ENCODE results near the gene NFIB. TPM values are rescaled to one million over a fixed set of nuclear protein-coding genes. Genes with fewer than 3 reads are reported as not detected.

Gene NFIB
- total RNA-seq, 1 experiment from 2014 or later = 12.5 TPM

GRCh38 chr9:14147738-14148137 is 166.2 kb downstream of the NFIB start:
- TF ChIP-seq ZNF671 (CRISPR knock-in tag; IDR thresholded peaks at IDR 0.05) (no peak), ELF4 (CRISPR knock-in tag; IDR thresholded peaks at IDR 0.05; ENCODE audit: low read depth) (no peak), E2F1 (CRISPR knock-in tag; IDR thresholded peaks at IDR 0.05) (no peak), ZBTB21 (CRISPR knock-in tag; IDR thresholded peaks at IDR 0.05; ENCODE audit: borderline replicate concordance) (no peak), SOX15 (CRISPR knock-in tag; IDR thresholded peaks at IDR 0.05) (no peak), CREM (CRISPR knock-in tag; IDR thresholded peaks at IDR 0.05) (no peak), KAT7 (CRISPR knock-in tag; IDR thresholded peaks at IDR 0.05; ENCODE audit: borderline replicate concordance) (no peak)
- TF ChIP-seq, protein P1, sequence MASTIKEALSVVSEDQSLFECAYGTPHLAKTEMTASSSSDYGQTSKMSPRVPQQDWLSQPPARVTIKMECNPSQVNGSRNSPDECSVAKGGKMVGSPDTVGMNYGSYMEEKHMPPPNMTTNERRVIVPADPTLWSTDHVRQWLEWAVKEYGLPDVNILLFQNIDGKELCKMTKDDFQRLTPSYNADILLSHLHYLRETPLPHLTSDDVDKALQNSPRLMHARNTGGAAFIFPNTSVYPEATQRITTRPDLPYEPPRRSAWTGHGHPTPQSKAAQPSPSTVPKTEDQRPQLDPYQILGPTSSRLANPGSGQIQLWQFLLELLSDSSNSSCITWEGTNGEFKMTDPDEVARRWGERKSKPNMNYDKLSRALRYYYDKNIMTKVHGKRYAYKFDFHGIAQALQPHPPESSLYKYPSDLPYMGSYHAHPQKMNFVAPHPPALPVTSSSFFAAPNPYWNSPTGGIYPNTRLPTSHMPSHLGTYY (CRISPR knock-in tag; IDR thresholded peaks at IDR 0.05) = no peak
- TF ChIP-seq, protein P2, sequence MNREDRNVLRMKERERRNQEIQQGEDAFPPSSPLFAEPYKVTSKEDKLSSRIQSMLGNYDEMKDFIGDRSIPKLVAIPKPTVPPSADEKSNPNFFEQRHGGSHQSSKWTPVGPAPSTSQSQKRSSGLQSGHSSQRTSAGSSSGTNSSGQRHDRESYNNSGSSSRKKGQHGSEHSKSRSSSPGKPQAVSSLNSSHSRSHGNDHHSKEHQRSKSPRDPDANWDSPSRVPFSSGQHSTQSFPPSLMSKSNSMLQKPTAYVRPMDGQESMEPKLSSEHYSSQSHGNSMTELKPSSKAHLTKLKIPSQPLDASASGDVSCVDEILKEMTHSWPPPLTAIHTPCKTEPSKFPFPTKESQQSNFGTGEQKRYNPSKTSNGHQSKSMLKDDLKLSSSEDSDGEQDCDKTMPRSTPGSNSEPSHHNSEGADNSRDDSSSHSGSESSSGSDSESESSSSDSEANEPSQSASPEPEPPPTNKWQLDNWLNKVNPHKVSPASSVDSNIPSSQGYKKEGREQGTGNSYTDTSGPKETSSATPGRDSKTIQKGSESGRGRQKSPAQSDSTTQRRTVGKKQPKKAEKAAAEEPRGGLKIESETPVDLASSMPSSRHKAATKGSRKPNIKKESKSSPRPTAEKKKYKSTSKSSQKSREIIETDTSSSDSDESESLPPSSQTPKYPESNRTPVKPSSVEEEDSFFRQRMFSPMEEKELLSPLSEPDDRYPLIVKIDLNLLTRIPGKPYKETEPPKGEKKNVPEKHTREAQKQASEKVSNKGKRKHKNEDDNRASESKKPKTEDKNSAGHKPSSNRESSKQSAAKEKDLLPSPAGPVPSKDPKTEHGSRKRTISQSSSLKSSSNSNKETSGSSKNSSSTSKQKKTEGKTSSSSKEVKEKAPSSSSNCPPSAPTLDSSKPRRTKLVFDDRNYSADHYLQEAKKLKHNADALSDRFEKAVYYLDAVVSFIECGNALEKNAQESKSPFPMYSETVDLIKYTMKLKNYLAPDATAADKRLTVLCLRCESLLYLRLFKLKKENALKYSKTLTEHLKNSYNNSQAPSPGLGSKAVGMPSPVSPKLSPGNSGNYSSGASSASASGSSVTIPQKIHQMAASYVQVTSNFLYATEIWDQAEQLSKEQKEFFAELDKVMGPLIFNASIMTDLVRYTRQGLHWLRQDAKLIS (CRISPR knock-in tag; IDR thresholded peaks at IDR 0.05; ENCODE audit: borderline replicate concordance) = no peak
- TF ChIP-seq, protein P3, sequence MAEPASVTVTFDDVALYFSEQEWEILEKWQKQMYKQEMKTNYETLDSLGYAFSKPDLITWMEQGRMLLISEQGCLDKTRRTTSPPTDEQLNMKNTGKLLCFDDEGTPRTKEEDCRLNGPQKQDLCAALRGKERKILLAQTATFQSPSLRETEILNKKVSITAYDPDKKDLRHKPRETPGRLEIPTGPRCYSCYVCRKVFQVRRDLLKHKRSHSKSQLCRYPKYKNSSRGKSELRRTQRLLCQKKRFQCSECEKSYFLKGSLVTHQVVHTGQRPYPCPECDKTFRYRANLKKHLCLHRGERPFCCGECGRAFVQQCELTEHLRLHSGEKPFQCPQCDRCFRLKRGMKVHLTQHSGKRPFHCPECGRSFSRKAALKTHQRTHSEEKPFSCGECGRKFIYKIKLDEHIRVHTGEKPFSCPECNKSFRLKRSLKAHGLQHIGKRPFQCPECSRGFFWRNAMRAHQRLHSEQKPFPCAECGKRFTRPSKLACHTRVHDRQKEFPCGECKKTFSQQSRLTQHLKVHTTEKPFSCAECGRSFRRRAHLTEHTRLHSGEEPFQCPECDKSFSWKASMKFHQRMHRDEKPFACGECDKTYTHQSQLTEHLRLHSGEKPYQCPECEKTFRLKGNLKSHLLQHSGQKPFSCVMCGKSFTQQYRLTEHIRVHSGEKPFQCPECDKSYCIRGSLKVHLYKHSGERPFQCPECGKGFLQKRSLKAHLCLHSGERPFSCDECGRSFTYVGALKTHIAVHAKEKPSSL (CRISPR knock-in tag; conservative IDR thresholded peaks at IDR 0.05) = no peak
- no peak for ATAC-seq
- H3K36me3 Mint-ChIP-seq = no peaks in the 10 kb centered on the region
- H3K27me3 Mint-ChIP-seq (ENCODE audit: low read depth) = no peaks in the 10 kb centered on the region
- no peaks in the 10 kb centered on the region for H3K4me1 Mint-ChIP-seq
- no peak overlapping the region for H3K27ac Mint-ChIP-seq
- POLR2A ChIA-PET = interaction anchor here (0.6 kb wide), 2 partner anchors 20 to 81 kb away, joined by 3 read pairs; no protein-coding TSS in a partner anchor
- CTCF ChIA-PET = no interaction called here
- H3K9me3 Mint-ChIP-seq = no peaks in the 10 kb centered on the region
- no peak overlapping the region for H3K4me3 Mint-ChIP-seq
- DNase-seq (ENCODE audit: low spot score) = no peak

- no peak overlapping the region for H3K4me3 Mint-ChIP-seq
- ChIA-PET POLR2A (no interaction called here), CTCF (no interaction called here)
These were observed 167.6 kb downstream of the NFIB start for GRCh38 chr9:14146201-14146874.

More at GRCh38 chr9:14146201-14146874, 167.6 kb downstream of the NFIB start:
- Mint-ChIP-seq H3K36me3 (peaks cover 4% of the 10 kb centered on the region; the same call in 1 of the 2 replicates), H3K9me3 (peaks cover 6% of the 10 kb centered on the region), H3K27me3 (ENCODE audit: low read depth) (no peaks in the 10 kb centered on the region), H3K4me1 (no peaks in the 10 kb centered on the region), H3K27ac (no peak overlapping the region)
- TF ChIP-seq IRF2 (CRISPR knock-in tag; IDR thresholded peaks at IDR 0.05; ENCODE audit: borderline replicate concordance, low read depth) = no peak
- no peak for TF ChIP-seq OVOL2 (CRISPR knock-in tag; IDR thresholded peaks at IDR 0.05; ENCODE audit: borderline replicate concordance)
- TF ChIP-seq GRHL2 (CRISPR knock-in tag; IDR thresholded peaks at IDR 0.05; ENCODE audit: insufficient replicate concordance, severe bottlenecking) = no peak
- TF ChIP-seq, protein P1 (CRISPR knock-in tag; IDR thresholded peaks at IDR 0.05) = no peak
- TF ChIP-seq ZNF416 (CRISPR knock-in tag; IDR thresholded peaks at IDR 0.05) = no peak
- TF ChIP-seq ETV6 (CRISPR knock-in tag; IDR thresholded peaks at IDR 0.05) = no peak
- TF ChIP-seq JUN (CRISPR knock-in tag; IDR thresholded peaks at IDR 0.05) = no peak
- no peak for TF ChIP-seq ZNF232 (CRISPR knock-in tag; IDR thresholded peaks at IDR 0.05)
- TF ChIP-seq ESRRA (CRISPR knock-in tag; IDR thresholded peaks at IDR 0.05; ENCODE audit: borderline replicate concordance) = no peak
- TF ChIP-seq CBFB (CRISPR knock-in tag; IDR thresholded peaks at IDR 0.05; ENCODE audit: low read depth) = no peak
- TF ChIP-seq, protein P4, sequence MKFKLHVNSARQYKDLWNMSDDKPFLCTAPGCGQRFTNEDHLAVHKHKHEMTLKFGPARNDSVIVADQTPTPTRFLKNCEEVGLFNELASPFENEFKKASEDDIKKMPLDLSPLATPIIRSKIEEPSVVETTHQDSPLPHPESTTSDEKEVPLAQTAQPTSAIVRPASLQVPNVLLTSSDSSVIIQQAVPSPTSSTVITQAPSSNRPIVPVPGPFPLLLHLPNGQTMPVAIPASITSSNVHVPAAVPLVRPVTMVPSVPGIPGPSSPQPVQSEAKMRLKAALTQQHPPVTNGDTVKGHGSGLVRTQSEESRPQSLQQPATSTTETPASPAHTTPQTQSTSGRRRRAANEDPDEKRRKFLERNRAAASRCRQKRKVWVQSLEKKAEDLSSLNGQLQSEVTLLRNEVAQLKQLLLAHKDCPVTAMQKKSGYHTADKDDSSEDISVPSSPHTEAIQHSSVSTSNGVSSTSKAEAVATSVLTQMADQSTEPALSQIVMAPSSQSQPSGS (CRISPR knock-in tag; IDR thresholded peaks at IDR 0.05; ENCODE audit: borderline replicate concordance, low read depth) = no peak
- ATAC-seq (no peak), DNase-seq (ENCODE audit: low spot score) (no peak)
